ENCODE measurements around the gene DMBX1.

Gene DMBX1

GRCh38 chr1:46459315-46459714 lies 30.3 kb upstream of the DMBX1 start:
- DNase-seq (ENCODE audit: low read depth in 2 of 2), result no peak

GRCh38 chr1:46461017-46461808 lies 28.4 kb upstream of the DMBX1 start:
- no peak for DNase-seq (ENCODE audit: low read depth in 2 of 2)

- no peak for DNase-seq (ENCODE audit: low read depth in 2 of 2)
Measured at GRCh38 chr1:46461809-46462448, 27.7 kb upstream of the DMBX1 start.

GRCh38 chr1:46464013-46464548 lies 25.6 kb upstream of the DMBX1 start:
- DNase-seq (ENCODE audit: low read depth in 2 of 2), result no peak

GRCh38 chr1:46464915-46465314 lies 24.7 kb upstream of the DMBX1 start:
- no peak for DNase-seq (ENCODE audit: low read depth in 2 of 2)

- DNase-seq (ENCODE audit: low read depth in 2 of 2), result no peak
Measured at GRCh38 chr1:46465981-46466476, 23.6 kb upstream of the DMBX1 start.

- DNase-seq (ENCODE audit: low read depth in 2 of 2), result no peak
Measured at GRCh38 chr1:46466477-46467182, 23.0 kb upstream of the DMBX1 start.

GRCh38 chr1:46467183-46467504 lies 22.5 kb upstream of the DMBX1 start:
- no peak for DNase-seq (ENCODE audit: low read depth in 2 of 2)

- no peak for DNase-seq (ENCODE audit: low read depth in 2 of 2)
Measured at GRCh38 chr1:46469881-46470280, 19.8 kb upstream of the DMBX1 start.

GRCh38 chr1:46471848-46472492 lies 17.7 kb upstream of the DMBX1 start:
- DNase-seq (ENCODE audit: low read depth in 2 of 2), result no peak

GRCh38 chr1:46472498-46473181 lies 17.0 kb upstream of the DMBX1 start:
- no peak for DNase-seq (ENCODE audit: low read depth in 2 of 2)

- no peak for DNase-seq (ENCODE audit: low read depth in 2 of 2)
Measured at GRCh38 chr1:46473991-46474390, 15.6 kb upstream of the DMBX1 start.

- DNase-seq (ENCODE audit: low read depth in 2 of 2), result no peak
Measured at GRCh38 chr1:46474570-46474969, 15.1 kb upstream of the DMBX1 start.

GRCh38 chr1:46476673-46477072 lies 13.0 kb upstream of the DMBX1 start:
- no peak for DNase-seq (ENCODE audit: low read depth in 2 of 2)

- DNase-seq (ENCODE audit: low read depth in 2 of 2), result peak; percentile 63 to 72
Measured at GRCh38 chr1:46477153-46477929, 12.3 kb upstream of the DMBX1 start.

- no peak for DNase-seq (ENCODE audit: low read depth in 2 of 2)
Measured at GRCh38 chr1:46478721-46479485, 10.7 kb upstream of the DMBX1 start.

- no peak for DNase-seq (ENCODE audit: low read depth in 2 of 2)
Measured at GRCh38 chr1:46479744-46480350, 9.8 kb upstream of the DMBX1 start.

GRCh38 chr1:46480959-46481646 lies 8.5 kb upstream of the DMBX1 start:
- no peak for DNase-seq (ENCODE audit: low read depth in 2 of 2)

- DNase-seq (ENCODE audit: low read depth in 2 of 2), result no peak
Measured at GRCh38 chr1:46481961-46482360, 7.7 kb upstream of the DMBX1 start.
